ENCODE data around the gene PIK3R6. TPM values are rescaled to one million over a fixed set of nuclear protein-coding genes. Genes with fewer than 3 reads are reported as not detected.

The PIK3R6 gene
- total and polyA plus RNA-seq, 2 of the 13 experiments (the other 11 are each of a cell fraction or from before 2014, with no cell fraction given): not detected

DNA sequence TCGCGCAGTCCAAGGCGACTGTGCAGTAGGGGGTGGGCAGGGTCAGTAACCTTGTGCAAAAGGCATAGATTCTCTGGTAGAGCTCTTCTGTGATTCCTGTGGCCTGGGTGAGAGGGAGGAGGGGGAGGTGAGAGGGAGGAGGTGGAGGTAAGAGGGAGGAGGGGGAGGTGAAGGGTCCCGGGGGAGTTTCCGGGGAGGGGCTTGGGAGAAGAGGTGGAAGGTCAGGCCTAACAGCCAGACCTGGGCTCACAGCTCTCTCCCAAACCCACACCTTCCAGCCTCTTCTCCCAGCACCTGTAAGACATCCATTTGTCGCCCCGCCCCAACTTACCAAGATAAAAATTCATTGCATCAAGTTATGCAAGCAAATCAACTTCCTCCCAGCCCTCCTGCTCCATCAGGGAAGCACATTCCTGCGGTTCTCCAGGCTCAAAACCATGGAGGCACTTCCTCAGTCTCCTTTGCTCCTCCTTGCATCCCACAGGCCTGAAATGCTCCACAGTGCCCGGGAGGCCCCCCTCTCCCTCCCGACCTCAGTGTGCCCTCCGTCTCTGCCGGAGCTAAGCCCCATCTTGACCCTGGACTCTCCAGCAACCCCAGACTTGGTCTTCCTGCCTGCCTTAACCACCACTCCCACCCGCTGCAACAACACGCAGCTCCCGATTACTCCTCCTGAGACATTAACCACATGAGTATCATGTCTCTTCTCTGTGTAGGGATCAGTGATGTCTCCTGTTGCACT is 30.5 kb downstream of the PIK3R6 start:
- Histone ChIP-seq H3K79me2 (ENCODE audit: insufficient read depth, low read length) (no peaks in the 10 kb centered on the region), H4K20me1 (ENCODE audit: insufficient read depth, low read length) (no peaks in the 10 kb centered on the region), H3K27ac (ENCODE audit: extremely low read length, insufficient read depth, low read length) (no peak overlapping the region), H3K9me3 (ENCODE audit: low read length) (no peaks in the 10 kb centered on the region), H3K4me3 (replicated peaks in 1 of 3; ENCODE audit: insufficient read depth in 1 of 3, low read depth in 2 of 3, low read length in 3 of 3) (no peak overlapping the region), H3K27me3 (ENCODE audit: control insufficient read depth in 1 of 2, insufficient read depth in 2 of 2, low read length in 2 of 2) (peaks cover 3 to 9% of the 10 kb centered on the region in 2 experiments; a peak in 4 of 5 replicates), H3K4me2 (ENCODE audit: low read depth, low read length) (no peak overlapping the region; the same call in 1 of the 2 replicates), H3K9ac (ENCODE audit: insufficient read depth, low read depth, low read length) (no peak overlapping the region), H3K4me1 (ENCODE audit: insufficient read depth, low read length) (no peaks in the 10 kb centered on the region), H3K36me3 (replicated peaks in 1 of 2; ENCODE audit: control insufficient read depth in 1 of 2, insufficient read depth in 2 of 2, low read length in 2 of 2) (no peaks in the 10 kb centered on the region), H2AFZ (ENCODE audit: low read length) (no peak overlapping the region)
- intact Hi-C loops (cut with micrococcal nuclease; ENCODE audit: unreplicated experiment) (no loop called here), in situ Hi-C loops (cut with HindIII; ENCODE audit: extremely low pct_ligation_motif_present, low pct_unique_long_range_greater_than_20kb) (no loop called here)
- ChIA-PET POLR2A (no interaction called here), CTCF (ENCODE audit: low intra/inter-chr PET ratio, low total read pairs) (no interaction called here)
- 51% methylated on average over 15 of the region's 15 CpGs for WGBS (ENCODE audit: low lambda C conversion rate)
- ATAC-seq (no peak; the same call in 2 of the 3 replicates), DNase-seq (ENCODE audit: low spot score) (no peak), FAIRE-seq (no peak)
- no TSS peak for BruUV-seq (replicated peaks)
- no peak for TF ChIP-seq ZNF382 (CRISPR knock-in tag; IDR thresholded peaks at IDR 0.05; ENCODE audit: borderline replicate concordance)
- TF ChIP-seq MTA1 (CRISPR knock-in tag; IDR thresholded peaks at IDR 0.05; ENCODE audit: borderline replicate concordance): no peak
- TF ChIP-seq, protein P1, sequence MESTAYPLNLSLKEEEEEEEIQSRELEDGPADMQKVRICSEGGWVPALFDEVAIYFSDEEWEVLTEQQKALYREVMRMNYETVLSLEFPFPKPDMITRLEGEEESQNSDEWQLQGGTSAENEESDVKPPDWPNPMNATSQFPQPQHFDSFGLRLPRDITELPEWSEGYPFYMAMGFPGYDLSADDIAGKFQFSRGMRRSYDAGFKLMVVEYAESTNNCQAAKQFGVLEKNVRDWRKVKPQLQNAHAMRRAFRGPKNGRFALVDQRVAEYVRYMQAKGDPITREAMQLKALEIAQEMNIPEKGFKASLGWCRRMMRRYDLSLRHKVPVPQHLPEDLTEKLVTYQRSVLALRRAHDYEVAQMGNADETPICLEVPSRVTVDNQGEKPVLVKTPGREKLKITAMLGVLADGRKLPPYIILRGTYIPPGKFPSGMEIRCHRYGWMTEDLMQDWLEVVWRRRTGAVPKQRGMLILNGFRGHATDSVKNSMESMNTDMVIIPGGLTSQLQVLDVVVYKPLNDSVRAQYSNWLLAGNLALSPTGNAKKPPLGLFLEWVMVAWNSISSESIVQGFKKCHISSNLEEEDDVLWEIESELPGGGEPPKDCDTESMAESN (CRISPR knock-in tag; conservative IDR thresholded peaks at IDR 0.05): no peak
- no peak for TF ChIP-seq RBM22 (optimal IDR thresholded peaks at IDR 0.05; ENCODE audit: low read length)
- TF ChIP-seq, protein P2, sequence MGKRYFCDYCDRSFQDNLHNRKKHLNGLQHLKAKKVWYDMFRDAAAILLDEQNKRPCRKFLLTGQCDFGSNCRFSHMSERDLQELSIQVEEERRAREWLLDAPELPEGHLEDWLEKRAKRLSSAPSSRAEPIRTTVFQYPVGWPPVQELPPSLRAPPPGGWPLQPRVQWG (CRISPR knock-in tag; IDR thresholded peaks at IDR 0.05; ENCODE audit: borderline replicate concordance, low read depth): no peak
- no peak for TF ChIP-seq RARG (CRISPR knock-in tag; IDR thresholded peaks at IDR 0.05; ENCODE audit: low read depth)
- TF ChIP-seq, protein P3, sequence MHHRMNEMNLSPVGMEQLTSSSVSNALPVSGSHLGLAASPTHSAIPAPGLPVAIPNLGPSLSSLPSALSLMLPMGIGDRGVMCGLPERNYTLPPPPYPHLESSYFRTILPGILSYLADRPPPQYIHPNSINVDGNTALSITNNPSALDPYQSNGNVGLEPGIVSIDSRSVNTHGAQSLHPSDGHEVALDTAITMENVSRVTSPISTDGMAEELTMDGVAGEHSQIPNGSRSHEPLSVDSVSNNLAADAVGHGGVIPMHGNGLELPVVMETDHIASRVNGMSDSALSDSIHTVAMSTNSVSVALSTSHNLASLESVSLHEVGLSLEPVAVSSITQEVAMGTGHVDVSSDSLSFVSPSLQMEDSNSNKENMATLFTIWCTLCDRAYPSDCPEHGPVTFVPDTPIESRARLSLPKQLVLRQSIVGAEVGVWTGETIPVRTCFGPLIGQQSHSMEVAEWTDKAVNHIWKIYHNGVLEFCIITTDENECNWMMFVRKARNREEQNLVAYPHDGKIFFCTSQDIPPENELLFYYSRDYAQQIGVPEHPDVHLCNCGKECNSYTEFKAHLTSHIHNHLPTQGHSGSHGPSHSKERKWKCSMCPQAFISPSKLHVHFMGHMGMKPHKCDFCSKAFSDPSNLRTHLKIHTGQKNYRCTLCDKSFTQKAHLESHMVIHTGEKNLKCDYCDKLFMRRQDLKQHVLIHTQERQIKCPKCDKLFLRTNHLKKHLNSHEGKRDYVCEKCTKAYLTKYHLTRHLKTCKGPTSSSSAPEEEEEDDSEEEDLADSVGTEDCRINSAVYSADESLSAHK (CRISPR knock-in tag; IDR thresholded peaks at IDR 0.05; ENCODE audit: borderline replicate concordance): no peak
- TF ChIP-seq ZNF530 (CRISPR knock-in tag; IDR thresholded peaks at IDR 0.05; ENCODE audit: low read depth): no peak
- no peak for TF ChIP-seq ZNF616 (CRISPR knock-in tag; IDR thresholded peaks at IDR 0.05; ENCODE audit: low read depth)
- no peak for TF ChIP-seq ZNF180 (CRISPR knock-in tag; IDR thresholded peaks at IDR 0.05; ENCODE audit: borderline replicate concordance, low read depth)
- no peak for TF ChIP-seq ZNF124 (CRISPR knock-in tag; IDR thresholded peaks at IDR 0.05)
- no peak for TF ChIP-seq ZNF839 (CRISPR knock-in tag; IDR thresholded peaks at IDR 0.05; ENCODE audit: borderline replicate concordance)
- no peak for TF ChIP-seq ARHGAP35 (CRISPR knock-in tag; IDR thresholded peaks at IDR 0.05; ENCODE audit: borderline replicate concordance)
- no peak for TF ChIP-seq SRSF1 (optimal IDR thresholded peaks at IDR 0.05; ENCODE audit: low read depth, low read length)
- no peak for TF ChIP-seq ZNF547 (CRISPR knock-in tag; IDR thresholded peaks at IDR 0.05)
- TF ChIP-seq ZNF558 (CRISPR knock-in tag; IDR thresholded peaks at IDR 0.05; ENCODE audit: borderline replicate concordance): no peak
- no peak for TF ChIP-seq ZNF589 (CRISPR knock-in tag; conservative IDR thresholded peaks at IDR 0.05)
- TF ChIP-seq, protein P4, sequence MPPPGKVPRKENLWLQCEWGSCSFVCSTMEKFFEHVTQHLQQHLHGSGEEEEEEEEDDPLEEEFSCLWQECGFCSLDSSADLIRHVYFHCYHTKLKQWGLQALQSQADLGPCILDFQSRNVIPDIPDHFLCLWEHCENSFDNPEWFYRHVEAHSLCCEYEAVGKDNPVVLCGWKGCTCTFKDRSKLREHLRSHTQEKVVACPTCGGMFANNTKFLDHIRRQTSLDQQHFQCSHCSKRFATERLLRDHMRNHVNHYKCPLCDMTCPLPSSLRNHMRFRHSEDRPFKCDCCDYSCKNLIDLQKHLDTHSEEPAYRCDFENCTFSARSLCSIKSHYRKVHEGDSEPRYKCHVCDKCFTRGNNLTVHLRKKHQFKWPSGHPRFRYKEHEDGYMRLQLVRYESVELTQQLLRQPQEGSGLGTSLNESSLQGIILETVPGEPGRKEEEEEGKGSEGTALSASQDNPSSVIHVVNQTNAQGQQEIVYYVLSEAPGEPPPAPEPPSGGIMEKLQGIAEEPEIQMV (CRISPR knock-in tag; IDR thresholded peaks at IDR 0.05; ENCODE audit: low read depth): no peak

All from HepG2 (cell line).